DOHH2 (cell line): ENCODE data around the gene GMDS.

Source experiments
- H3F3A ChIP-seq: fragments of 200-600 bp; sonication (generic), shearing (Covaris generic); 2 replicates; pipeline ENCODE4 v1.6.0; 2016; ENCODE audit warnings: antibody characterized with exemption, mild to moderate bottlenecking; ENCODE audit not compliant: control insufficient read depth, insufficient read depth
- H3K27ac ChIP-seq: fragments of 200-600 bp; sonication (generic); 2 replicates; pipeline ENCODE4 v1.5.1; 2014; ENCODE audit warnings: low read depth, mild to moderate bottlenecking, low read length, moderate library complexity
- H3K27me3 ChIP-seq: fragments of 200-600 bp; sonication (generic); 2 replicates; pipeline ENCODE4 v1.6.1; 2014; ENCODE audit warnings: mild to moderate bottlenecking, low read length, mixed read lengths; ENCODE audit not compliant: control insufficient read depth
- H3K36me3 ChIP-seq: fragments of 200-600 bp; sonication (generic); 2 replicates; pipeline ENCODE4 v1.6.1; 2014; ENCODE audit warnings: mild to moderate bottlenecking, low read length, moderate library complexity, mixed read lengths; ENCODE audit not compliant: control insufficient read depth
- H3K4me1 ChIP-seq: fragments of 200-600 bp; sonication (generic); 2 replicates; pipeline ENCODE4 v1.6.1; 2014; ENCODE audit warnings: mild to moderate bottlenecking, low read length, mixed read lengths; ENCODE audit not compliant: control insufficient read depth
- H3K4me2 ChIP-seq: fragments of 200-600 bp; sonication (generic); 2 replicates; pipeline ENCODE4 v1.6.0; 2014; ENCODE audit warnings: mild to moderate bottlenecking, low read length, moderate library complexity
- H3K4me3 ChIP-seq: fragments of 200-600 bp; sonication (generic); 2 replicates; pipeline ENCODE4 v1.5.1; 2014; ENCODE audit warnings: mild to moderate bottlenecking, low read length, mixed read lengths
- H3K79me2 ChIP-seq: fragments of 200-600 bp; sonication (generic); 2 replicates; pipeline ENCODE4 v1.6.1; 2014; ENCODE audit warnings: mild to moderate bottlenecking, low read length, mixed read lengths; ENCODE audit not compliant: control insufficient read depth
- H3K9me2 ChIP-seq: fragments of 200-600 bp; sonication (generic); replicated peaks from 2 replicates; pipeline ENCODE4 v1.6.1; 2014; ENCODE audit warnings: mild to moderate bottlenecking, low read length, mixed read lengths; ENCODE audit not compliant: control insufficient read depth
- H3K9me3 ChIP-seq: fragments of 200-600 bp; sonication (generic); 2 replicates; pipeline ENCODE4 v1.6.1; 2014; ENCODE audit warnings: antibody characterized with exemption, low read length, mixed read lengths; ENCODE audit not compliant: control insufficient read depth, insufficient read depth
- H4K20me1 ChIP-seq: fragments of 200-600 bp; sonication (generic); 2 replicates; pipeline ENCODE4 v1.6.0; 2014; ENCODE audit warnings: low read depth, mild to moderate bottlenecking, antibody characterized with exemption, low read length, moderate library complexity; ENCODE audit not compliant: control insufficient read depth, insufficient read depth
- CTCF ChIP-seq: fragments of 200-600 bp; sonication (generic); IDR thresholded peaks from one replicate; pipeline ENCODE4 v1.5.1; 2014; ENCODE audit warnings: antibody characterized with exemption, mild to moderate bottlenecking, low read depth, low read length; ENCODE audit not compliant: poor library complexity, severe bottlenecking
- EZH2phosphoT487 ChIP-seq: fragments of 200-600 bp; sonication (generic); IDR thresholded peaks from 2 replicates; pipeline ENCODE4 v1.6.1; 2017; ENCODE audit warnings: borderline replicate concordance, mild to moderate bottlenecking, antibody characterized with exemption, low read length, moderate library complexity, mixed read lengths

GMDS gene

GRCh38 chr6:1798303-1798964 is 447.0 kb downstream of the GMDS start:
- no peak overlapping the region for H3K27ac ChIP-seq

GRCh38 chr6:1797801-1798200 is 447.6 kb downstream of the GMDS start:
- Histone ChIP-seq H3K27me3 (no peaks in the 10 kb centered on the region), H3K4me3 (no peak overlapping the region), H3K36me3 (no peaks in the 10 kb centered on the region), H3K4me2 (no peak overlapping the region), H4K20me1 (no peaks in the 10 kb centered on the region), H3K79me2 (no peaks in the 10 kb centered on the region), H3K4me1 (peaks cover 14% of the 10 kb centered on the region), H3K9me3 (no peaks in the 10 kb centered on the region), H3K9me2 (no peaks in the 10 kb centered on the region), H3K27ac (no peak overlapping the region), H3F3A (no peaks in the 10 kb centered on the region)
- TF ChIP-seq EZH2phosphoT487 (no peak), CTCF (no peak)

More at GRCh38 chr6:1798303-1798964, 447.0 kb downstream of the GMDS start:
- Histone ChIP-seq H3K79me2 (no peaks in the 10 kb centered on the region), H3K36me3 (no peaks in the 10 kb centered on the region), H3K4me3 (no peak overlapping the region), H3K9me2 (no peaks in the 10 kb centered on the region), H3K4me1 (peaks cover 14% of the 10 kb centered on the region), H3K4me2 (no peak overlapping the region), H4K20me1 (no peaks in the 10 kb centered on the region), H3F3A (no peaks in the 10 kb centered on the region), H3K9me3 (no peaks in the 10 kb centered on the region), H3K27me3 (no peaks in the 10 kb centered on the region)
- no peak for TF ChIP-seq CTCF
- no peak for TF ChIP-seq EZH2phosphoT487

GRCh38 chr6:1796706-1797529 is 448.5 kb downstream of the GMDS start:
- H3K27ac ChIP-seq: no peak overlapping the region
- no peak overlapping the region for H3K4me2 ChIP-seq
- no peak overlapping the region for H3K4me3 ChIP-seq
- no peaks in the 10 kb centered on the region for H3K9me3 ChIP-seq
- H3K4me1 ChIP-seq: peaks cover 14% of the 10 kb centered on the region
- H3K79me2 ChIP-seq: no peaks in the 10 kb centered on the region
- H3K9me2 ChIP-seq: no peaks in the 10 kb centered on the region
- no peaks in the 10 kb centered on the region for H4K20me1 ChIP-seq
- TF ChIP-seq CTCF: no peak
- TF ChIP-seq EZH2phosphoT487: no peak
- H3K27me3 ChIP-seq: no peaks in the 10 kb centered on the region
- H3F3A ChIP-seq: no peaks in the 10 kb centered on the region
- H3K36me3 ChIP-seq: no peaks in the 10 kb centered on the region
